ENCODE data around the gene ARID2. TPM values are rescaled to one million over a fixed set of nuclear protein-coding genes. Genes with fewer than 3 reads are reported as not detected.

Gene ARID2
- total and polyA plus RNA-seq, 2 donors: 15.6 to 29.3 TPM

DNA sequence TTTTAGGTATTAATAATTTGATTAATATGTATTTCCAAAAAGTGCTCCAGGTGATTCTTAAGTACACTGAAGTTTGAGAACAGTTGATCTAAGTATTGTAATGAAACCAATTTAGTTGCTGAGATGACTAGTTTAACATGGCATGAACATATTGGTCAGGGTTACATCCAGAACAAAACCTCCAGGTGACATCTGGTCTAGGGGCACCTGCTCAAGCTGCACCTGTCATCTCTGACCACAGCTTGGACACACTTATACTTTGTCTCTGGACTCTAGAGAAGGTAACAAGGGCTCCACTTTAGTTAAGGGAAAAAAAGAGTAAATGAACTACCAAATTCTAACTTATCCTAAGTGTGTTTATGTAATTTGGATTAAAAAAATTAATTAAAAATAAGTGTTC lies 8.1 kb downstream of the ARID2 start:
- H3K4me3 ChIP-seq (ENCODE audit: low read length in 2 of 2): no peak overlapping the region
- no peaks in the 10 kb centered on the region for H3K27me3 ChIP-seq (ENCODE audit: control insufficient read depth in 2 of 2, insufficient read depth in 1 of 2, low read length in 1 of 2)
- H3K9me3 ChIP-seq (ENCODE audit: control insufficient read depth in 2 of 2, insufficient read depth in 1 of 2, low read length in 1 of 2): peaks cover 0 to 3% of the 10 kb centered on the region in 2 donors
- DNase-seq (ENCODE audit: low read depth in 6 of 9, low spot score in 9 of 9): no peak
- no peaks in the 10 kb centered on the region for H3K4me1 ChIP-seq (ENCODE audit: control insufficient read depth in 2 of 2, insufficient read depth in 2 of 2, low read length in 2 of 2)
- H3K27ac ChIP-seq (ENCODE audit: low read depth in 1 of 2, low read length in 1 of 2): no peak overlapping the region
- peaks cover 0 to 26% of the 10 kb centered on the region in 2 donors for H3K36me3 ChIP-seq (ENCODE audit: control insufficient read depth in 2 of 2, insufficient read depth in 2 of 2, low read length in 1 of 2)

DNA sequence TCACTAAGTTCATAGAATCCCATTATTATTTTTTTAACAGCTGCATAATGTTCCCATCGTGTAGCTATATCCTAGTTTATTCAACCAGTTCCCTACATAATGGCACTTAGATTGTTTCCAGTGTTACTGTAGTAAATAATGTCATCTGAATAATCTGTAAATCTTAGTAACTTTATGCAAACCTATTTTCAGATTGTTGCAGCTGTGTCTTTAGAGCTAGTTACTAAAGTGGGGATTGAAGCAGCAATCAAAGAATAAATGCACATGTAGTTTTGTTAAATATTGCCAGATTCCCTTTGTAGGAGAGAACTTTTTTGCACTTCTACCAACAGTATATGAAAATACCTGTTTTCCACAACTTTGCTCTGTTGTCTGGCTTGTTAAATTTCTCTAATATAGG lies 13.1 kb downstream of the ARID2 start:
- DNase-seq (ENCODE audit: low read depth in 6 of 9, low spot score in 9 of 9): no peak
- 100% methylated on average over 1 of the region's 1 CpG for WGBS
- Histone ChIP-seq H3K27me3 (ENCODE audit: control insufficient read depth in 2 of 2, insufficient read depth in 1 of 2, low read length in 1 of 2) (no peaks in the 10 kb centered on the region), H3K9me3 (ENCODE audit: control insufficient read depth in 2 of 2, insufficient read depth in 1 of 2, low read length in 1 of 2) (peaks cover 0 to 8% of the 10 kb centered on the region in 2 donors), H3K36me3 (ENCODE audit: control insufficient read depth in 2 of 2, insufficient read depth in 2 of 2, low read length in 1 of 2) (peaks cover 0 to 15% of the 10 kb centered on the region in 2 donors), H3K4me3 (ENCODE audit: low read length in 2 of 2) (no peak overlapping the region), H3K4me1 (ENCODE audit: control insufficient read depth in 2 of 2, insufficient read depth in 2 of 2, low read length in 2 of 2) (peaks cover 0 to 2% of the 10 kb centered on the region in 2 donors), H3K27ac (ENCODE audit: low read depth in 1 of 2, low read length in 1 of 2) (no peak overlapping the region)

DNA sequence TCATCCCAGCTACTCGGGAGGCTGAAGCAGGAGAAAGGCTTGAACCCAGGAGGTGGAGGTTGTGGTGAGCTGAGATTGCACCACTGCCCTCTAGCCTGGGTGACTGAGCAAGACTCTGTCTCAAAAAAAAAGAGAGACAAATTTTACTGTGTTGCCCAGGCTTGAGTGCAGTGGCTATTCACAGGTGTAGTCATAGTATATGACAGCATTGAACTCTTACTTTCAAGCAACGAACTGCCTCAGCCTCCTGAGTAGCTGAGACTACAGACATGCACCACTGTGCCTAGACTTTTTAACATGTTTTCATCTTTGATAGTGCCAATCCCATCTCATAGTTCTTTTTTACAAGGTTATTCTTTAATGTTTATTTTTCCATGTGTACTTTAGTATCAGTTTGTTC lies 13.7 kb downstream of the ARID2 start:
- Histone ChIP-seq H3K27me3 (ENCODE audit: control insufficient read depth in 2 of 2, insufficient read depth in 1 of 2, low read length in 1 of 2) (no peaks in the 10 kb centered on the region), H3K4me3 (ENCODE audit: low read length in 2 of 2) (no peak overlapping the region), H3K27ac (ENCODE audit: low read depth in 1 of 2, low read length in 1 of 2) (no peak overlapping the region), H3K4me1 (ENCODE audit: control insufficient read depth in 2 of 2, insufficient read depth in 2 of 2, low read length in 2 of 2) (peaks cover 0 to 2% of the 10 kb centered on the region in 2 donors), H3K9me3 (ENCODE audit: control insufficient read depth in 2 of 2, insufficient read depth in 1 of 2, low read length in 1 of 2) (peaks cover 0 to 8% of the 10 kb centered on the region in 2 donors), H3K36me3 (ENCODE audit: control insufficient read depth in 2 of 2, insufficient read depth in 2 of 2, low read length in 1 of 2) (peaks cover 0 to 13% of the 10 kb centered on the region in 2 donors)
- WGBS: 96% methylated on average over 2 of the region's 2 CpGs
- DNase-seq (ENCODE audit: low read depth in 6 of 9, low spot score in 9 of 9): no peak

DNA sequence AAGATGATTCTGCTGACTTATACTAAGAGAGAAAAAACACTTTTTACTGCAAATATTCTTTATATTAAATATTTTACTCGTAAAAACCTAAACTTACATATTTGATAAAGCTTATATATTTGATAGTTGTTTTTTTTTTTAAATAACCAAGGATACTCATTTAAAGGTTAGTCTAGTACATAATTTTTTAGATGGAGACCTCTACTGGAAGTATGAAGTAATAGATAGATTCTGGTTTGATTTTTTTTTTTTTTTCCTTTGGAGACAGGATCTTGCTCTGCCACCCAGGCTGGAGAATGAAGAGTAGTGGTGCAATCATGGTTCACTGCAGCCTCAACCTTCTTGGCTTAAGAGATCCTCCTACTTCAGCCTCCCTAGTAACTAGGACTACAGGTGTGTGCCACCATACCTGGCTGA lies 16.4 kb downstream of the ARID2 start:
- DNase-seq (ENCODE audit: low read depth in 6 of 9, low spot score in 9 of 9): peak in 1 of 9 donors; percentile 31
- 90% methylated on average over 1 of the region's 1 CpG for WGBS
- Histone ChIP-seq H3K27ac (ENCODE audit: low read depth in 1 of 2, low read length in 1 of 2) (no peak overlapping the region), H3K4me1 (ENCODE audit: control insufficient read depth in 2 of 2, insufficient read depth in 2 of 2, low read length in 2 of 2) (peaks cover 2 to 8% of the 10 kb centered on the region in 2 donors), H3K9me3 (ENCODE audit: control insufficient read depth in 2 of 2, insufficient read depth in 1 of 2, low read length in 1 of 2) (peaks cover 0 to 8% of the 10 kb centered on the region in 2 donors), H3K36me3 (ENCODE audit: control insufficient read depth in 2 of 2, insufficient read depth in 2 of 2, low read length in 1 of 2) (peaks cover 0 to 18% of the 10 kb centered on the region in 2 donors), H3K27me3 (ENCODE audit: control insufficient read depth in 2 of 2, insufficient read depth in 1 of 2, low read length in 1 of 2) (no peaks in the 10 kb centered on the region), H3K4me3 (ENCODE audit: low read length in 2 of 2) (no peak overlapping the region)

DNA sequence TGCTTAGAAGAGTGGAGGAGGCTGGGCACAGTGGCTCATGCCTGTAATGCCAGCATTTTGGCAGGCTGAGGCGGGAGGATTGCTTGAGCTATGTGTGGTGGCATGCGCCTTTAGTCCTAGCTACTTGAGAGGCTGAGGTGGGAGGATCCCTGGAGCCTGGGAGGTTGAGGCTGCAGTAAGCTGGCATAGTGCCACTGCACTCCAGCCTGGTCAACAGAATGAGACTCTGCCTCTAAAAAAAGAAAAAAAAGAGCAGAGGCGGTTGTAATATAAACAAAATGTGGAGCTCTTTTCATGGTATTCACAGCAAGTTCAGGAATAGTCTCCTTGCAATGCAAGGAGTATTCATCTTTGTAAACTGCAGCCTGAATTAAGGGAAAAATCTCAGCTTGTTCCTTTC lies 27.2 kb downstream of the ARID2 start:
- over 99% methylated on average over 3 of the region's 3 CpGs for WGBS
- Histone ChIP-seq H3K27ac (ENCODE audit: low read depth in 1 of 2, low read length in 1 of 2) (no peak overlapping the region), H3K27me3 (ENCODE audit: control insufficient read depth in 2 of 2, insufficient read depth in 1 of 2, low read length in 1 of 2) (no peaks in the 10 kb centered on the region), H3K4me3 (ENCODE audit: low read length in 2 of 2) (no peak overlapping the region), H3K9me3 (ENCODE audit: control insufficient read depth in 2 of 2, insufficient read depth in 1 of 2, low read length in 1 of 2) (no peaks in the 10 kb centered on the region), H3K4me1 (ENCODE audit: control insufficient read depth in 2 of 2, insufficient read depth in 2 of 2, low read length in 2 of 2) (no peaks in the 10 kb centered on the region), H3K36me3 (ENCODE audit: control insufficient read depth in 2 of 2, insufficient read depth in 2 of 2, low read length in 1 of 2) (peaks cover 0 to 18% of the 10 kb centered on the region in 2 donors)
- DNase-seq (ENCODE audit: low read depth in 6 of 9, low spot score in 9 of 9): no peak

DNA sequence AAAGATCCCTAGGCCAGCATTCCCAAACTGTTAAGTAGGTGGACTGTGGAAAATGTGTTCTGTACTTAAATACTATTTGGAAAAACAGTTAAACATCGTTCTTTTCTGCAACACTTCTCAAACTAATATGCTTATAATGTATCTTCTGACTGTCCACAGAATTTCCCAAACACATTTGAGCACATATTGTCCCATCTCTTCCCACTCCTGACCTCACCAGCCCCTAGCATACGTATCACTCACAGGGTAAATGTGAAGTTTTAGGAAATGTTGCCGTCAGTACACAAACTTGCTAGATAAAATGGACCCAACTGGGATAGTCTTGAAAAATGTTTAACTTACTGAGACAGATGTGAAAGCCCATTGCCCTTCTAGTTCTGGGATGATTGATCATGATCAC lies 27.7 kb downstream of the ARID2 start:
- Histone ChIP-seq H3K27ac (ENCODE audit: low read depth in 1 of 2, low read length in 1 of 2) (no peak overlapping the region), H3K4me3 (ENCODE audit: low read length in 2 of 2) (no peak overlapping the region), H3K4me1 (ENCODE audit: control insufficient read depth in 2 of 2, insufficient read depth in 2 of 2, low read length in 2 of 2) (no peaks in the 10 kb centered on the region), H3K27me3 (ENCODE audit: control insufficient read depth in 2 of 2, insufficient read depth in 1 of 2, low read length in 1 of 2) (no peaks in the 10 kb centered on the region), H3K36me3 (ENCODE audit: control insufficient read depth in 2 of 2, insufficient read depth in 2 of 2, low read length in 1 of 2) (peaks cover 0 to 17% of the 10 kb centered on the region in 2 donors), H3K9me3 (ENCODE audit: control insufficient read depth in 2 of 2, insufficient read depth in 1 of 2, low read length in 1 of 2) (no peaks in the 10 kb centered on the region)
- 97% methylated on average over 3 of the region's 3 CpGs for WGBS
- DNase-seq (ENCODE audit: low read depth in 6 of 9, low spot score in 9 of 9): no peak

DNA sequence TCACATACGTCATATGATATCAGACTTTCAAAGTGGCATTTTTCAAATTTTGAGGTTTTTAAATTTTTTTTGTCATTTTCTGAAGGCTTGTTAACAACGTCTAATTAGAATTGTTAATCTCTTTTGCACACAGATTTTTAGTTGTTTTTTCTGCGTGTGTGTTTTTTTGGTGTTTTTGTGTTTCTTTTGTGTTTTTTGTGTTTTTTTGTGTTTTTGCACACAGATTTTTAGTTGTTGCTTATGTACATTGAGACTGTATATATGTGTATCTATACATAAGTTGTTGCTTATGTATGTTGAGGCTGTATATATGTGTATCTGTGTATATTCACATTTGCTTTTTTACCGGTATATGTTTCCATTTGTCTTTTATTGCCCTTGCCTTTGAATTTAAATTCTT lies 30.8 kb downstream of the ARID2 start:
- DNase-seq (ENCODE audit: low read depth in 6 of 9, low spot score in 9 of 9): no peak
- Histone ChIP-seq H3K9me3 (ENCODE audit: control insufficient read depth in 2 of 2, insufficient read depth in 1 of 2, low read length in 1 of 2) (no peaks in the 10 kb centered on the region), H3K27ac (ENCODE audit: low read depth in 1 of 2, low read length in 1 of 2) (no peak overlapping the region), H3K4me3 (ENCODE audit: low read length in 2 of 2) (no peak overlapping the region), H3K27me3 (ENCODE audit: control insufficient read depth in 2 of 2, insufficient read depth in 1 of 2, low read length in 1 of 2) (no peaks in the 10 kb centered on the region), H3K36me3 (ENCODE audit: control insufficient read depth in 2 of 2, insufficient read depth in 2 of 2, low read length in 1 of 2) (peaks cover 2 to 3% of the 10 kb centered on the region in 2 donors), H3K4me1 (ENCODE audit: control insufficient read depth in 2 of 2, insufficient read depth in 2 of 2, low read length in 2 of 2) (no peaks in the 10 kb centered on the region)
- WGBS: 98% methylated on average over 4 of the region's 4 CpGs

DNA sequence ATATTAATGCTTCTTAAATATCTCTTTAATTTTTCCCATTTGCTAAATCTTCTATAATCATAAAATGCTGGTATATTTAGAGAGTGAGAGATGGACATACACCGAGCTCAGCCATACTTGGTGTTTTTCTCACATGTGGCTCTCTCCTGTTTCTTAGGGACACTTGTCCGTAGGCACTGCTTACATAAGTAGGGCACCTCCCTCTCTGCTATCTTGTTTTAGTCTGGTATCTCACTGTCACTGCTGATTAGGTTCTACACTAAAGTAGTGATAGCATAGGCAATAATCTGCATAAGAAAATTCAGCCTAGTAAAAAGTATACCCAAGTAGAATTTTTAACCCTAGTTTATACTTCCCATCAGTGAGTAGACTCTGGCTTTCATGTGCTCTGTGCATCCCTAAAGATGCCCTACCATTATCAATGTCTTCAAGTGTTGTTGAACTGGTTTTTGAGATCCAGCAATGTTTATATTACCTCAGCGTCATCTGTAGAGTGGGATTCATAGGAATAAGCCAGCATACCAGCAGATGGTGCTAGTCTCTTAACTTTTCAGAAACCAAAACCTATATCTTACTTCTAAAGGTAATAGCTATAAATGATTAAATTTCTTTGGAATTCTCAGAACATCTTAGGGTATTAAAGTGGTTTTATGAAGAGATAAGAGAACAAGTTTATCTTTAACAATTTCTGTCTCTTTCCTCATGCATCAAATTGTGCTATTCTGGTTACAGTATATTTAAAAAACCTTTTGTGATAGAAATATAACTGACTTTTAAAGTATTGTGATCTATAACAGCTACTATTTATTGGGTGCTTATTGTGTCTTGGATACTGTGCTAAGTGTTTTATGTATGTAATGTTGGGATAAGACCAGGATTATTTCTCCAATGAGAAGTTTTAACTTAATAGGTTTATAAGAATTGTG lies 32.9 kb downstream of the ARID2 start:
- Histone ChIP-seq H3K4me1 (ENCODE audit: control insufficient read depth in 2 of 2, insufficient read depth in 2 of 2, low read length in 2 of 2) (no peaks in the 10 kb centered on the region), H3K9me3 (ENCODE audit: control insufficient read depth in 2 of 2, insufficient read depth in 1 of 2, low read length in 1 of 2) (no peaks in the 10 kb centered on the region), H3K27me3 (ENCODE audit: control insufficient read depth in 2 of 2, insufficient read depth in 1 of 2, low read length in 1 of 2) (no peaks in the 10 kb centered on the region), H3K27ac (ENCODE audit: low read depth in 1 of 2, low read length in 1 of 2) (no peak overlapping the region), H3K4me3 (ENCODE audit: low read length in 2 of 2) (no peak overlapping the region), H3K36me3 (ENCODE audit: control insufficient read depth in 2 of 2, insufficient read depth in 2 of 2, low read length in 1 of 2) (peaks cover 0 to 3% of the 10 kb centered on the region in 2 donors)
- peak in 7 of 9 donors; percentile 2 to 54 (median 18) for DNase-seq (ENCODE audit: low read depth in 6 of 9, low spot score in 9 of 9)
- 87% methylated on average over 3 of the region's 3 CpGs for WGBS

DNA sequence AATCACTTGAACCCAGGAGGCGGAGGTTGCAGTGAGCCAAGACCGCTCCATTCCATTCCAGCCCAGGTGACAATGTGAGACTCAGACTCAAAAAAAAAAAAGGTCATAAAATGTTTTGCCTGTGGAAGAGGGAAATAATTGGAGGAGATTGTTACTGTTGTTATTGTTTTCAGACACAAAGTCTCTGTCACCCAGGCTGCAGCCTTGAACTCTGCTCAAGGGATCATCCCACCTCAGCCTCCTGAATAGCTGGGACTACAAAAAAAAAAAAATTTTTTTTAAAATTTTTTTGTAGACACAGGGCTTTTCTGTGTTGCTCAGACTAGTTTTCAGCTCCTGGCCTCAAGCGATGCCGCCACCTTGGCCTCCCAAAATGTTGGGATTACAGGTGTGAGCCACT lies 33.9 kb downstream of the ARID2 start:
- Histone ChIP-seq H3K27me3 (ENCODE audit: control insufficient read depth in 2 of 2, insufficient read depth in 1 of 2, low read length in 1 of 2) (no peaks in the 10 kb centered on the region), H3K4me1 (ENCODE audit: control insufficient read depth in 2 of 2, insufficient read depth in 2 of 2, low read length in 2 of 2) (no peaks in the 10 kb centered on the region), H3K4me3 (ENCODE audit: low read length in 2 of 2) (no peak overlapping the region), H3K27ac (ENCODE audit: low read depth in 1 of 2, low read length in 1 of 2) (no peak overlapping the region), H3K36me3 (ENCODE audit: control insufficient read depth in 2 of 2, insufficient read depth in 2 of 2, low read length in 1 of 2) (peaks cover 3% of the 10 kb centered on the region in 2 donors), H3K9me3 (ENCODE audit: control insufficient read depth in 2 of 2, insufficient read depth in 1 of 2, low read length in 1 of 2) (no peaks in the 10 kb centered on the region)
- DNase-seq (ENCODE audit: low read depth in 6 of 9, low spot score in 9 of 9): no peak
- WGBS: 99% methylated on average over 4 of the region's 4 CpGs

Measured in thymus (tissue), 11 donors.